ENCODE measurements around the gene GABRA4.

Gene GABRA4

GRCh38 chr4:46931981-46932380 lies 61.4 kb downstream of the GABRA4 start:
- in situ Hi-C loops (cut with HindIII; ENCODE audit: low sequenced_read_pairs) = no loop called here

GRCh38 chr4:46930891-46931290 lies 62.5 kb downstream of the GABRA4 start:
- in situ Hi-C loops (cut with HindIII; ENCODE audit: low sequenced_read_pairs) = no loop called here

DNA sequence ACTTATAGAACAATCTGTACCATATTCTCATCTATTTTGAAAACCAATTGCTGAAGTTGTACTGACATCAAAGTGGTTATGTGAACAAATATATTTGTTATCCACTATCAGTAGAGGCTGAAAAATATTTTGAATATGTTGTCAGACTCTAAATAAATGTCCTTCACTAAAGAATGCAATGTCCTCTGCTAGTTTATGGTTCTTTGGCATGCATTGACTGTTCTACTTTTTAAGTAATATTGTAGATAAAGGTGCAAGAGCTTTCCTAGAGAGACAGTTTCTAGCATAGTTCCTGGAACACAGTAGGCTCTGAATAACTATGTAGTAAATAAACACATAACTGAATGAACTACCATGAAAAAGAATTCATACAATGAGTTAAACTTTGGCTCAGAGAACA lies 66.2 kb downstream of the GABRA4 start:
- in situ Hi-C loops (cut with HindIII; ENCODE audit: low sequenced_read_pairs) = no loop called here

GRCh38 chr4:46924789-46925529 lies 68.4 kb downstream of the GABRA4 start:
- in situ Hi-C loops (cut with HindIII; ENCODE audit: low sequenced_read_pairs) = no loop called here

DNA sequence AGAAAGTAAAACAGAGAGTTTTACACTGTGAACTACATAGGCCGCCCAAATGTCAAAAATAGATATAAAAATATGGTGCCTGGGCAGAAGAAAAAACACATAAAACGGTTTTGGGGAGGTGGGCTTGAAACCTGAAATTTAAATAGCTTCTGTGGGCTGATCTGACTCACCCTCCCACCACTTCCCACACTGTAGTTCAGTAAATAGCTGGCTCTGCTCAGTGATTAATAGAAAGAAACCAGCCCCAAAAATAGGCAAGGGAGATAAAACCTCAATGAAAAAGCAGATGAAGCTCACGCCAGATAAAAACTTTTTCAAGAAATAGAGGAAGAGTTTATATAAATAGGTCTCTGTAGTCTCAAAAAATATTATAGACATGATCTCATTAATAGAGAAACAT lies 71.2 kb downstream of the GABRA4 start:
- in situ Hi-C loops (cut with HindIII; ENCODE audit: low sequenced_read_pairs) = no loop called here

- in situ Hi-C loops (cut with HindIII; ENCODE audit: low sequenced_read_pairs) = no loop called here
These were observed 84.3 kb downstream of the GABRA4 start, which contains the start of gene COX7B2 for GRCh38 chr4:46909078-46909477. Gene COX7B2, minus strand, starts transcription at chr4:46909245. Its CDS starts 174,053 bp downstream, at chr4:46735192.

DNA sequence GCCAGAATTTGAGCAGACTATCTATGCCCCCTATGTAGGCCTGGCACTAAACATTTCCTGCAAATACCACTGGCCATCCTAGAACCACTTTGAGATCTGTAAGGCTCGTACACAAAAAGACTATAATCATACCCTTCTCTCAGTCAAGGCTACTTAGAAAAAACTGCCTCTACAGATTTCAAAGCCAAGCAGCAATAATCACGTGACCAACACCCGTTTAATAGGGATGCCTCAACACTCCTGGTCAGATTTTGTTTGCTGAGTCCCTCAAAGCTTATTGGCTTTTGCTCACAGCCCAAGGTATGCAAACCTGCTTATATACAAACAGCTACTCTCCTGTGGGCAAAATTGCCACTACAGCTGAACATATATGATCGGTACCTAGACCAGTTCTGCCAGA lies 85.2 kb downstream of the GABRA4 start:
- in situ Hi-C loops (cut with HindIII; ENCODE audit: low sequenced_read_pairs) = no loop called here

- in situ Hi-C loops (cut with HindIII; ENCODE audit: low sequenced_read_pairs) = no loop called here
These were observed 93.3 kb downstream of the GABRA4 start for GRCh38 chr4:46900082-46900481.

DNA sequence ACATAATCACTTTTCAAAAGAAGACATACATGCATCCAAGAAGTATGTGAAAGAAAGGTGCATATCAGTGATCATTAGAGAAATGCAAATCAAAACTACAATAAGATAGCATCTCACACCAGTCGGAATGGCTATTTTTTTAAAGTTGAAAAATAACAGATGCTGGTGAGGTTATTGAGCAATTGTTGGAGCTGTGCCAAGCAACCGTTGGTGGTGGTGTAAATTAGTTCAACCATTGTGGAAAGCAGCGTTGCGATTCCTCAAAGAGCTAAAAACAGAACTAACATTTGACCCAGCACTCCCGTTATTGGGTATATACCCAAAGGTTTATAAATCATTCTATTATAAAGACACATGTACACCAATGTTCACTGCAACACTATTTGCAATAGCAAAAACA lies 98.6 kb downstream of the GABRA4 start:
- in situ Hi-C loops (cut with HindIII; ENCODE audit: low sequenced_read_pairs) = no loop called here

- in situ Hi-C loops (cut with HindIII; ENCODE audit: low sequenced_read_pairs) = no loop called here
These were observed 103.3 kb downstream of the GABRA4 start for GRCh38 chr4:46890056-46890455.

- in situ Hi-C loops (cut with HindIII; ENCODE audit: low sequenced_read_pairs) = no loop called here
These were observed 104.0 kb downstream of the GABRA4 start for GRCh38 chr4:46889410-46889809.

DNA sequence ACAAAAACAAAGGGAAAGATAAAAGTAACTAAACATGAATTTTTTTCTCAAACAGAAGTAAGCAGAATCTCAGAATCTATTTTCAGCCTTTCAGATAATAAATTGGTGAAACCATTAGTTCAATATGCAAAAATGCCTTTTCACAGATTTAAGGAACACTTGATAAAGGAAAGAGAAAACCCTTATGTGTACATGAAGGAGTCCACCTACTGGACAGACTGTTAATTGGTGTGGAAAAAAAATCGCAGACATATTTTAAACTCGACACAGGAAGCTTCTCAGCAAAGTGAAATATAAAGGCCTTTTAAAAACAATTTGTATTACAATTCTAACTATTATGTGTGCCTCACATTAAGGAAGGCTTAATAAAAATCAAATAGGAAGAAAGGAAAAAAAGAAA lies 106.7 kb downstream of the GABRA4 start:
- in situ Hi-C loops (cut with HindIII; ENCODE audit: low sequenced_read_pairs) = no loop called here

GRCh38 chr4:46878641-46879040 lies 114.7 kb downstream of the GABRA4 start:
- in situ Hi-C loops (cut with HindIII; ENCODE audit: low sequenced_read_pairs) = no loop called here

GRCh38 chr4:46874811-46875210 lies 118.6 kb downstream of the GABRA4 start:
- in situ Hi-C loops (cut with HindIII; ENCODE audit: low sequenced_read_pairs) = no loop called here

DNA sequence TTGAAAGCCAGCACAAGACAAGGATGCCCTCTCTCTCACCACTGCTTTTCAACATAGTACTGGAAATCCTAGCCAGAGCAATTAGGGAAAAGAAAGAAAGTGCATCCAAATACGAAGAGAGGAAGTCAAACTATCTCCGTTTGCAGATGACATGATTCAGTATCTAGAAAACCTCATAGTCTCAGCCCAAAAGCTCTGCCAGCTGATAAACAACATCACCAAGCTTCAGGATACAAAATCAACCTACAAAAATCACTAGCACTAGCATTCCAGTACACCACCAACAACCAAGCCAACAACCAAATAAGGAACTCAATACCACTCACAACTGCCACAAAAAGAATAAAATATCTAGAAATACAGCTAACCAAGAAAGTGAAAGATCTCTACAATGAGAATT lies 123.0 kb downstream of the GABRA4 start:
- in situ Hi-C loops (cut with HindIII; ENCODE audit: low sequenced_read_pairs) = no loop called here

All from DLD1 (cell line).